ENCODE data around the gene REXO1. TPM values are rescaled to one million over a fixed set of nuclear protein-coding genes. Genes with fewer than 3 reads are reported as not detected.

The REXO1 gene
- total RNA-seq, 1 experiment from 2014 or later, result 8.1 TPM

DNA sequence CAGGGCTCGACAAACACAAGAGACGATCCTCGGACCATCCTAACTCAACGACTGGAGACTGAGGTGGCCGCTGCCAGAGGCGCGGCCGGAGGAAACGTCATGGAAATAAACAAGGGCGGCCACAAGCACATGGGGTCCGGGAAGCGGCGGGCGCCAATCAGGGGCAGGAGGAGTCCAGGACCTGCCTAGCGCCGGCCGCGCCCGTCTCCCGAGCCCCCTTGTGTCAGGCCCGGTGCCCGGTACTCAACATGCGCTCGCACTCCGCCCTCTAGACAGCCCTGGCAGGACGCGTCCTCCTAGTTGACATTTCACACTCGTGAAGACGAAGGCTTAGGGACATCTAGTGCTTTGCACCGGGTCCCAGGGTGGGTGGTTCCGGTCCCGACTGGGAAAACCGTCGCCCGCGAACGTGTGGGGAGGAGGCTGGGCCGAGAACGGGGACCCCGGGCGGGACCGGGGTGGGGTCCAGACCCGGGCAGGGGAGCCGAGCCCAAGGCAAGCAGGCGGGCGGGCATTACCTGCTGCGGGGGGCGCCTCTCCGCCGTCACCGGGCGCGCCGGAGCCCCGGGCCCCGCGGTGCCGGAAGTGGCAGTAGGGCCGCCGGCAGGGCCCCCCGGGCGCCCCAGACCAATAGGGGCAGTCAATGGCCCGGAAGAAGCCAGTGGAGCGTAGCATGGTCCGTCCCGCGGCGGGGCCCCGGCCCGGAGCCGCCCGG lies 442 bp downstream of the REXO1 start:
- peak; percentile 67 for DNase-seq (ENCODE audit: low read depth)

DNA sequence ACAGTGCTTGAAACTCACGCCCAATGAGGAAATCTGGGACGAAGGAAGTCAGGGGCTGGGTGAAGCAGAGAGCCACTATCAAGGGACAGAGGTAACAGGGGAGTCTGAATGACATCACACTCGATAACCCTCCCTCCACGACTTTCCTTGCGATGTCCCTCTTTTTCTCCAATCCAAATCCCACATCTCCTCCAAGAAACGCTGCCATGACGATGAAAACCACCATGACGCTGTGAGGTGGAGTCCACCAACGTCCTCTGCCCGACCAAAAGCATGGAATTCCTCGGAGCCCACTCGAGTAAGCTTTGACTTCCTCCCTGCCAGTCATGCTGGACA lies 967 bp downstream of the REXO1 start:
- no peak for DNase-seq (ENCODE audit: low read depth)

DNA sequence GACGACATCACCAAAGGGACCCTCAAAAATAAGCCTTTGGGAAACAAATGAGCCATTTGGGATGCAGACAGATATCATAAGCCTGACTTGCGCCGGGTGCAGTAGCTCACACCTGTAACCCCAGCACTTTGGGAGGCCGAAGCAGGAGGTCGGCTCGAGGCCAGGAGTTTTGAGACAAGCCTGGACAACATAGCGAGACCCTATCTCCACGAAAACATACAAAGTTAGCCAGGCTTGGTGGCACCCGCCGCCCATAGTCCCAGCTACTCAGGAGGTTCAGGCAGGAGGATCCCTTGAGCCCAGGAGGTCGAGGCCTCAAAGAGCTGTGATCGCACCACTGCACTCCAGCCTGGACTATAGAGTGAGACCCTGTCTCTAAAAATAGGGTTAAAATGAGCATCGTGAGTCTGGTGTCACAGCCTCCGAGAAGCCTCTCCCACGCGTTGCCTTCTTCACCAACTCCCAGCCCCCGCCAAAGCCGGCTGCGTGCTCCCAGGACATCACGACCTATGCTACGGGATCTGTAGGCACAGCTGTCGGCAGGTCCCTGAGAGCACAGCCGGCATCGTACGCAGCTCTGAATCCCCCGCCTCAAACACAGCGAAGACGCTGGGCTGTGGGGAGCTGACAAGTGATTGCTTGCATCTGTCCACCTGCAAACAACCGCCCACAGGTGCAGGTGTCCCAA lies 1.6 kb downstream of the REXO1 start:
- no peak for DNase-seq (ENCODE audit: low read depth)

DNA sequence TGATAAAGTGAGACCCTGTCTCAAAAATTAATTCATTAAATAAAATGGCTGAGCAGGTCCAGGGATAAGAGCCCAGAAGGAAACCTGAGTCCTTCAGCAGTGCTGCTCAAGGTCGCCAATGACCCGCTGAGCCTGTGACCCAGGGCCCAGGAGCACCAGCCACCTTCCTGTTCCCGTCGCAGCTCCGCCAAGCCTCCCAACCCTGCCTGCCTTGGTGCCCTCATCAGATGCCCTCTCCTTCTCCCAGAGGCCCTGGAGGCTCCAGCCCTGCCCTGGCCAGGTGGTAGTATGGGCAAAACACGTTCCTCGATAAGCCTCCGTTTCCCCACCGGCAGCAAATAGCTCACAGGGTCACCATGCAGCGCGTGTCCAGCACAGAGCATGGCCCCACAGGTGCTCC lies 2.6 kb downstream of the REXO1 start:
- no peak for DNase-seq (ENCODE audit: low read depth)

DNA sequence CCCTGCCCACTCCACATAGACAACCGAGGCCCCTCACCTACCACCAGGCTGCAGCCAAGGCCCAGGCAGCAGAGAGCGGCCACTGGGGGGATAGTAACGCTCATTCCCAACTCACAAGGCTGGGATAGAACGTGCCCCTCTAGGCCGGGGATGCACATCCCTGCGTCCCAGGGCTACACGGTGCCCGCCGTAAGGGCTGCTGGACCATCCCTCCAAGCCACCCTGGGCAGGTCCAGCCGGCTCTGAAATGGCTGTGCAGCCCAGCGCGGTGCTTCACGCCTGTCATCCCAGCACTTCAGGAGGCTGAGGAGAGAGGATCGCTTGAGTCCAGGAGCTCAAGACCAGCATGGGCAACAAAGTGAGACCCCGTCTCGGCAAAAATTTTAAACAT lies 3.2 kb downstream of the REXO1 start:
- no peak for DNase-seq (ENCODE audit: low read depth)

DNA sequence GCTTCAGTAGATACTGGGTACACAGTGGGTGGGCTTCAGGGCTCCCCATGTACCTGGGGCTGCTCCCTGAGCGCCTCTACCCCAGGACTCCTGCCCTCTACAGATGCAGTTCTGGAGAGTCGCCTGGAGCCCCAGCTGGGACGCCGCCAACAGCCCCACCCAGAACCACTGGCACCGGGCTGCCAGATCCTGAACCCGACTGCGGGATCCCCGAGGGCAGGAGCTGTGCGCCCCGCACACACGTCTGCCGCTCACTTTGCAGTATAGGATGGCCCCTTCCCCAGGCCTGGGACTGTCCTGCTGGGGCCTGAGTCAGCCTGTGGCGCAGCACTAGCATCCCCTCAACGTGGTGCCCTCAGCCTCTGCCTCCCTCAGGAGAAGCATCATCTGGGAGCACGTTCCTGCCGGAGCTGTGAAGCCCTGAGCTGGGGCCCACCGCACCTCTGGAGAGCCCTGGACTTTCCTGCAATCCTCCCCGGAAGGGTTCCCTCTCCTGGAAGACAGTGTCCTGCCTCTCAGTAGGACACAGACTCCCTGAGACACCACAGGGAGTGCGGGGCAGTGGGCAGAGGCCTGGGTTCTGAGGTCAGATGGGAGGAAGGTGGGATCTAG lies 3.7 kb downstream of the REXO1 start:
- no peak for DNase-seq (ENCODE audit: low read depth)

DNA sequence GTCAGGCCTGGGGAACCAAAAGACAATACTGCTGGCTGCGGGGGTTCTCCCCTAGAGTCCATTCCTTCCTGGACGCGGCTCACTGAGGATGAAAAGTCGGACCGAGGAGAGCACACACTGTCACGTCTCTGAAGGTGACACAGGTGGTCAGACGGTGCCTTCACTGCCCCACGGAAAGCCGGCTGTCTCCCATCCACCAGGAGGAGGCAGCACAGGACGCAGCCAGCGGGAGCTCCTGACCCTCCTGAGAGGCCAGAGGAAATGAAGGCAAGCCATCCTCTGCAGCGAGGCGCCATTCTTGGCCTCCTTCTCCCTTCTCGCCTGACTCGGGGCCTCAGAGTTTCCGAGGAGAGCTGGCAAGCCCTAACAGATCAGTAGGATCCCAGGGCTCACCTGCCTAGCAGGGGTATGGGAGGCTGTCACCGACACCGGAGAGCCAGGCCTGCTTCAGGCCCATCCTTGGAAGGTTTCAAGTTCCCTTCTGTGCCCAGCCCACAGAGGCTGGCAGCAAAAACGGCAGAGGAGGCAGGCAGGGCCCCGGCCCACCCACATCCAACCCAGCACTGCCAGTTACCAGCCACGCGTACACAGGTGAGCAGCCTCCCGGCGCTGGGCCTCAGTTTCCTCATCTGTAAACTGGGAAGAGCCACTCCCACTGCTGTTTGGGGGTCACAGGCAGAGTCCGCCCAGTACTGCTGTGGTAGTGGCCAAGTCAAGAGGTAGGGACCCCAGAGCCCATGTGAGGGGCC lies 4.5 kb downstream of the REXO1 start:
- no peak for DNase-seq (ENCODE audit: low read depth)

DNA sequence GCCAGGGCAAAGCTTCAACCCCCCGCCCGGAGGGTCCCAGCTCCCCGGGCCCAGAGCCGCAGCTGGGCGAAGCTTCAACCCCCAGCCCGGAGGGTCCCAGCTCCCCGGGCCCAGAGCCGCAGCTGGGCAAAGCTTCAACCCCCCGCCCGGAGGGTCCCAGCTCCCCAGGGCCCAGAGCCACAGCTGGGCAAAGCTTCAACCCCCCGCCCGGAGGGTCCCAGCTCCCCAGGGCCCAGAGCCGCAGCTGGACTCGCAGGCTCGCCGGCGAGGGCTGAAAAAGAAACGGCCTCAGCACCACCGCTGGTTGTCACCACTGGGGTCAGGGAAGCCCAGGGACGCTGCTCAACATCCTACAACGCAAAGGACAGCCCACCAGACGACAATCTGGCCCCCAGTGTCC lies 5.2 kb downstream of the REXO1 start:
- no peak for DNase-seq (ENCODE audit: low read depth)

DNA sequence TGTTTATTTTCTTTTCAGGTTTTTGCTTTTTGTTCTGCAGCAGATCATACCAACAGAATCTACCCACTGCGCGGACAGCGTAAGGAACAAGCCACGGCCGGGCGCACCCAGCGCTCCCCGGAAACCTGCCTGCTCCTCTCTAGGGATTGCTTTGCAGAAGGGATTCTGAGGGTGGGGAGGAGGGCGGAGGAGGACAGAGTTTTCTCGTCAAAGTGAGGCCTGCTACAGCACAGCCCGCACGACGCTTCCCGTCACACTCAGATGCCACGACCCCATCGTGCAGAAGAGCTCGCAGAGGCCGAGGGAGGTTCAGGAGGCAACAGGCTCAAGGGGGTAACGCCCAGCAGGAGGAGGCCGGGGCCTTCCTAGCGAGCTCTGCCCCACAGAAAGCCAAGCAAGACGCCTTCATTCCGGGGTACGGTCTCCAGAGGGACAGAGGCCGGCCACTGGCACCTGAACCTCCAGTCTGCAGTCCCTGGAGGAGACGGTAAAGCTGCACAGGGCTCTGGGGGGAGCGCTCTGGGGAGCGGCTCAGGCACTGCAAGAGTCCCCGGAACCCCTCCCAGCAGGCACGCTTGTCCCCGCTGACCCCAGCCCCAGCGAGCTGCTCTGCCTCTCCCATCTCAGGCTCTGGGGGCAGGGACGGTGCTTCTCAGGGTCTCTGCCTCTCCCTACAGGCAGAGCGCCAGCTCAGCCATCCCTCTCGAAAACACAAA lies 6.9 kb downstream of the REXO1 start:
- DNase-seq (ENCODE audit: low read depth), result no peak

DNA sequence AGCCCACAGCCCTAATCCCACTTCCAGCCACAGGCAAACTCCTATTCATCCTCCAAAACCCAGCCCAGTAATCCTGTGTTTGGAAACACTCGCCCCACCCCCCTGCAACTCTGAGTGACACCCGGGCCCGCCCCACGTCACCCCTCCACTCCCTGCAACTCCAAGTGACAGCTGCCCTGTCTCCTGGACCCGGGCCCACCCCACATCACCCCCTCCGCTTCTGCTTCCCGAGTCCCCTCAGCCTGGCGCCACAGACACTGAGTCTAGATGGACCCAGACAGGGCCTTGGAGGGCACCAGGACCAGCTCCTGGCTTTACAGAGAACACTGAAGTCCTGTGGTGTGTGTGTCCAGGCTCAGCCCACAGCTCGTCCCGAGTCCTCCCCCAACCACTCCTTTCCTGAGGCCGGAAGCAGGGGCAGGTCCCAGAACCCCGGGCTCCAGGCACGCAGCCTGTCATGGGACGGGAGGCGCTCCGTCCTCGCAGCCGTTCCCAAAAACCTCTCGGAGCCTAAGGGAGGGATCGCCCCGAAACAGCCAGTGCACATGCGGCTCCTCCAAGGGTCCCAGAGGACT lies 7.7 kb downstream of the REXO1 start:
- DNase-seq (ENCODE audit: low read depth), result no peak

DNA sequence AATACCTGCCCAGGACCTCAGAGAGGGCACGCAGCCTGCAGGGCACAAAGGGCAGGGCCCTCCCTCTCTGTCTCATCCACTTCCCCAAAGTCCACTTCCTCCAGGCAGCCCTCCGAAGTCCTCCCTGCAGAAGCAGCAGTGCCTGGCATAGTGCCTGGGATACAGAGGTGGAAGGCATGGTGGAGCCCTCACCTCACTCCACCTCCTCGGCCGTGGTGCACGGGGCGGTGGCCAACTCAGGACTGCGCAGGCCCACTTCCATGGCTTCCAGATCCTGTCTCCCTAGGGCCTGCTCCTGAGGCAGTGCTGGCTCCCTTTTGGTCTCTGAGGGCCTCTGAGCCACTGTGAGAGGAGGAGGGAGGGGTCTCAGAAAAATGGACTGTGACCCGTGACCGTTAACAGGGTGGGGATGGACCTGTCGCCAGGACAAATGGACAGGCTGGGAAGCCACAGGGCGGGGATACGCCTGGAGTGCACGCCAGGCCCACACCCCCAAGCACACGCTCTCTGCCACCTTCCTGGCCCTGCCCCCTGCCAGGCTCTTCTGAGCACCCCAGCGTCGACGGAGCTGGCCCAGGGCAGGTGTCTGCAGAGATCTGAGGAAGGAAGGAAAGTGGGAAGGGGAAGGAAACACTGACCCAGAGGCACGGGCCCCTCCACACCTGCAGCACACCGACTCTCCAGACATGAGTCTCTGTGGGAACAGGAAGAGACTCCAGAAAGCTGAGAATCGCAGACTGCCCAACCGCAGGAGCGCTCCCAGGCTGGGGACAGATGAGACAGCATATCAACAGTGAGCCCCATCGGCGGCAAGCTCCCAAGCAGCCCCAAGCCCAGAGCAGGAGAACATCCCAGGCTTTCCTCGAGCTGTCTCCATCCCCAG lies 8.4 kb downstream of the REXO1 start:
- DNase-seq (ENCODE audit: low read depth), result no peak

DNA sequence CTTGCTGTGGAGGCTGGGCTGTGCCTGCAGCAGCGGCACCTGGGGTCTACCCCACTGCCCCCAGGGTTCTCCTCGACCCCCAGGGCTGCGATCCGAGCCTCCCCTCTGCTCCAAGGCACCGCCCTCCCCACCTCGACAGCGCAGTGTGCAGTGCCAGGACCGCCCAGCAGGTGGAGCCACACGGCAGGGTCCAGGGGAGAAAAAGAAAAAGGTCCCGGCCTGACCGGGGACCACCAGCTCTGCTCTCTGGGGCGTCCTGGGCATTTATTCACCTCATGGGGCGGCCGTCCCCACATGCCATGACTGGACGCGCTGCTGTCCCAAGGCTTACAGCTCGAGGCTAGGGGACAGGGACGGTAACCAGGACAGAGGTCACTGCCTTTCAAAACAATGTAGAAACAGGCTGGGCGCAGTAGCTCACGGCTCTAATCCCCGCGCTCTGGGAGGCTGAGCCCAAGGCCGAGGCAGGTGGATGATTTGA lies 10.6 kb downstream of the REXO1 start:
- DNase-seq (ENCODE audit: low read depth), result peak; percentile 58

DNA sequence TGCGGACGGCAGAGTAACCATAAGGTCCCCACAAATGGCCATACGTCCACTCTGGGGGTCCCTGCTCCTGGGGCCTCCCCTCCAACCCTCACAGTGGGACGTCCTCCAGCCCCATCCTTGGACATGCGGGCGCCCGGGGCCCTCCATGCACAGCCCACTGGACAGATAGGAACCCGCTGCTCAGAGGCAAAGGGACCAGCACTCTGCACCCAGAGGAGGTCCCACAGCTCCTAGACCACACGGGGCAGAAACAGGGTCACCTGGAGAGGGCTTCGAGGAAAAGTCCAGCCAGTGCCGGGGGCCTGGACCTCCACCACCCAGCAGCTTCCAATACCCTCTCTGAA lies 11.1 kb downstream of the REXO1 start:
- no peak for DNase-seq (ENCODE audit: low read depth)

DNA sequence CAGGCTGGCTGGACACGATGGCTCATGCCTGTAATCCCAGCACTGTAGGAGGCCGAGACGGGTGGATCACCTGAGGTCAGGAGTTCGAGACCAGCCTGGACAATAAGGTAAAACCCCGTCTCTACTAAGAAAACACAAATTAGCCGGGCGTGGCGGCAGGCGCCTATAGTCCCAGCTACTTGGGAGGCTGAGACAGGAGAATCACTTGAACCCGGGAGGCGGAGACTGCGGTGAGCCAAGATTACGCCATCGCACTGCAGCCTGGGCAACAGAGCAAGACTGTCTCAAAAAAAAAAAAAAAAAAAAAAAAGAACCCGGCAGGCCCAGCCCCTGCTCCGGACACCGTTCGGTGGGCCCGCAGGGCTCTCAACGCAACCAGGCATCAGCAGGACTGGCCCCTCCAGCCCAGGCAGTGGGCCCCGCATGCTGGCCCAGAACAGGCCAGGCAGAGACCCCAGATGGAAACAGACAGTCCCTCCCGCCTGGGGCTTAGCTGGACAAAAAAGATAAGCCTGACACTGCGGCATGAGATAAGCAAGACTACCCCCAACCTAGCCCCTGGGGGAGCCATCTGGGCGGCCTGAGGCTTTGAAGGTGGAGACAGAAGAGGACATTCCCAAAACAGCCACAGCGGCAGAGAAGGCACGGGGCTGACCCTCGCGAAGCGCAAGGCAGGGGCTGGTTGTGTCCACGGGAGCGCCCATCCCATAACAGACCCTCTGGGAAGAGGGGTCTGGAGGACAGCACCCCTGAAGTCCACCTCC lies 11.6 kb downstream of the REXO1 start:
- no peak for DNase-seq (ENCODE audit: low read depth)

DNA sequence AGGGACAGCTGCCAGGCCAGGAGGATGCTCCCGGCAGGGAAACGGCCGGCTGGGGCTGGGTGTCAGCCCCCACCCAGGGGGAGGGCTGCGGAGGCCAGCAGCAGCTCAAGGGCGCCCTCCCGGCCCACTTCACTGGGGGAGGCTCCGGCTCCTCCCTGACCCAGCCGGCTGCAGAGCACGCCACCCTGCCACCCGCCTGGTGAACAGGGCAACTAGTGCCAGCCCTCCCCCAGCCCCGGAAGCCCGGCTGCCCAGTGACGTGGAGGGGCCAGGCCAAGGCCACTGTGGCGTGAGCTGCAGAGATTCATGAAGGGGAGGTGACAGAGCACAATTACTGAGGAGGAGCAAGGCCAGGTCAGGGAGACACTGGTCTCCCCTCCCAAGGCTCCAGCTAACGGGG lies 14.7 kb downstream of the REXO1 start:
- no peak for DNase-seq (ENCODE audit: low read depth)

DNA sequence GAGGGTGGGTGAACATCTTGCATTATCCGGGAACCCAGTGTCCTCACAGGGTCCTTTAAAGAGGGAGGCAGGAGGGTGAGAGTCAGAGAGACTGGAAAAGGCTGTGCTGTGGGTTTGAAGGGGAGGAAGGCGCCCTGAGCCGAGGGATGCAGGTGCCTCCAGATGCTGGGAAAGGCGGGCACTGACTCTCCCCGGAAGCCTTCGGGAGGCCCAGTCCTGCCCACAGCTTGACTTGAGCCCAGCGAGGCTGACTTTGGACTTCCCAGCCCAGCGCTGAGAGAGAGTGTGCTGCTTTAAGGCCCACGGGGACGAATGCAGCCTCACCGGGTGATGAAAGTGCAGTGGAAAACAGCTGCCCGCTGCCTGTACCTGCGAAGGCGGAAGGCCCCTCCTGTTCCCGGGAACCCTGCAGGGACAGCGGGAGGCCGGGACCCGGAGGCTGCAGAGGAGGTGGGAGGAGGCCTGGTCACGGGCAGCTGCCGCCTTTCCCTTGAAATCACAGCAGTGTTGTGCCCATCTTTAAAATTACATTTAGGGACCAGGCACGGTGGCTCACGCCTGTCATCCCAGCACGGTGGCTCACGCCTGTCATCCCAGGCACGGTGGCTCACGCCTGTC lies 16.1 kb downstream of the REXO1 start:
- no peak for DNase-seq (ENCODE audit: low read depth)

DNA sequence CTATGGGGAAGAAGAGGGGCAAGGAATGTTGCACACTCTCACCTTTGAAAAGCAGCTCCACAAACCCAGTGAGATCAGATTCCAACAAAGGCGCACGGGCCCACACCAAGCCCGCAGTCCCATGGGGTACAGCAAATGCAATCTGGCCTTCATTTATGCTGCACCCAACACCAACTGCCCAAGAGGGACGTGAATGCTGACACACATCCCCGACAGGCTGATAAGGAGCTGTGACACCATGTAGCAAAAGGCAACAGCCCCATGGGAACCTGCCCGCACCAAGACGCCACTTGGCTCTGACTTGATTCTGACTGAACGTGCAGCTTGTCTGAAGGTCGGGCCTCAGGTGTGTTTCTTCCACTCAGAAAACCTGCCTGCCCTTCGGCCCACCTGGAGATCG lies 17.3 kb downstream of the REXO1 start:
- no peak for DNase-seq (ENCODE audit: low read depth)

DNA sequence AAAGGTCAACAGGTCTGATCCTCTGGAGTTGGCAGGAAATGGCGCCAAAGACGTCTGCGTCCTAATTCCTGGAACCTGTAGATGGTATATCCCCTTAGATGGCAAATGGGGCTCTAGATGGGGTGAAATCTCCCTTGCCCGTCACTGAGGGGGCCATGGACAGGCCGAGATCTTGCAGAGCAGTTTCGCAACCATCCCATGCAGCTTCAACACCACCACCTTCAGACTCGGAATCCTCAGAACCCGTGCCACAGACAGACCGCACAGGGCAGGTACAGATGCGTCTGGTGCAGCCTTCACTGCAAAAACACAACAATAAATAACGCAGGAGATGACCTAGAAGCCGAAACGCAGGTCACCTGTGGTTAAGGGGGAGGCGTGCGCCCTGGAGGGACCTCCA lies 17.7 kb downstream of the REXO1 start:
- DNase-seq (ENCODE audit: low read depth), result no peak

DNA sequence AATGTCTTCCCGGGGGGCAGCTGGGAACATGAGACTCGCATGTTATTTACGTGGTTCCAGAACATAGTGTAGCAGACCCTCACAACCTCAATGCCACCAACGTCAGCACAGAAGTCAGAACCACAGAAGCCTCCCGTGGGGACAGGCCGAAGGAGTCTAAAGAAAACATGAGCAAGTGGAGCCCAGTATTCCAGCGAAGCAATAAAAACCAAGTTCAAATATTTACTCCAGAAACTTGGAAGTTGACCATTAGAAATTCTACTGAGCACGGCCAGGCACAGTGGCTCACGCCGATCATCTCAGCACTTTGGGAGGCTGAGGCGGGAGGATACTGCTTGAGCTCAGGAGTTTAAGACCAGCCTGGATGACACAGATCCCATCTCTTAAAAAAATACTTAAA lies 18.3 kb downstream of the REXO1 start:
- DNase-seq (ENCODE audit: low read depth), result no peak

Measured in Daoy (cell line).